RWPE1 (cell line): ENCODE data around the gene CSK.
A peak's percentile ranks its signal among the peaks of the same experiment; 100 is the strongest.

Source experiments
- CTCF ChIA-PET: fragments of 350-600 bp; sonication (Branson Sonifier 250); formaldehyde crosslinking; extraction: SDS; loops from one replicate; lab custom pipeline; 2021; lab: Yijun Ruan, JAX
- POLR2A ChIA-PET: fragments of 400-600 bp; formaldehyde crosslinking; extraction: SDS; loops from one replicate; lab custom pipeline; 2020; ENCODE audit warnings: antibody characterized with exemption; ENCODE audit not compliant: low non-redundant PET; lab: Yijun Ruan, JAX
- DNase-seq: peaks from one replicate; pipeline ENCODE4 v3.0.0; 2012; ENCODE audit warnings: low spot score
- H3K27ac ChIP-seq: fragments of 450-650 bp; 2 replicates; pipeline ENCODE4 v1.5.1; 2017
- TF ChIP-seq, protein P1 (sequence below): fragments of 450-650 bp; conservative IDR thresholded peaks from 2 replicates; pipeline ENCODE4 v1.5.1; 2017; ENCODE audit warnings: low read depth, mild to moderate bottlenecking

CSK gene

DNA sequence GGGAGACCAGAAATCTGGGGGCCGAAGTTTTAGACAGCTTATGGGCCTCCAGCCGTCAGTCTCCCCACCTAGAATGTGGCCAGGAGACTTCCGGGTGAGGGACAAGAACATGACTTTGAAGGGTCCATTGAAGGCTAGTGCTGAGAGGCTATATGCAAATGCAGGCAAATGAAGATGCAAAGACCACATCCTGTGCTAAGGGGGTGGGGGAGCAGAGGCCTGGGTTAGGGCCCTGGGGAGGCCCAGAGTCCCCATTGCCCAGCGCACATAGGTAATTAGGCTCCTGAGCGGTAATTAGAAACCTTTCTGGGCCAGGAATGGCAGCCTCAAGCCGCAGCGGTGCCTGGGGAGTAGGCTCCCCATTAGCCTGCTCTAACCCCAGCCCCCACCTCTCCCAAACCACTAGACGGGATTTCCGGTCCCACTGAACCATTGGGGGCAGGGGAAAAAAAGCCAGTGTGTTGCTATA, 6.8 kb downstream of the CSK start:
- TF ChIP-seq, protein P1, sequence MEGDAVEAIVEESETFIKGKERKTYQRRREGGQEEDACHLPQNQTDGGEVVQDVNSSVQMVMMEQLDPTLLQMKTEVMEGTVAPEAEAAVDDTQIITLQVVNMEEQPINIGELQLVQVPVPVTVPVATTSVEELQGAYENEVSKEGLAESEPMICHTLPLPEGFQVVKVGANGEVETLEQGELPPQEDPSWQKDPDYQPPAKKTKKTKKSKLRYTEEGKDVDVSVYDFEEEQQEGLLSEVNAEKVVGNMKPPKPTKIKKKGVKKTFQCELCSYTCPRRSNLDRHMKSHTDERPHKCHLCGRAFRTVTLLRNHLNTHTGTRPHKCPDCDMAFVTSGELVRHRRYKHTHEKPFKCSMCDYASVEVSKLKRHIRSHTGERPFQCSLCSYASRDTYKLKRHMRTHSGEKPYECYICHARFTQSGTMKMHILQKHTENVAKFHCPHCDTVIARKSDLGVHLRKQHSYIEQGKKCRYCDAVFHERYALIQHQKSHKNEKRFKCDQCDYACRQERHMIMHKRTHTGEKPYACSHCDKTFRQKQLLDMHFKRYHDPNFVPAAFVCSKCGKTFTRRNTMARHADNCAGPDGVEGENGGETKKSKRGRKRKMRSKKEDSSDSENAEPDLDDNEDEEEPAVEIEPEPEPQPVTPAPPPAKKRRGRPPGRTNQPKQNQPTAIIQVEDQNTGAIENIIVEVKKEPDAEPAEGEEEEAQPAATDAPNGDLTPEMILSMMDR = no peak
- DNase-seq = no peak
- ChIA-PET POLR2A (no interaction called here), CTCF (interaction anchor here (0.6 to 1.4 kb wide), 6 partner anchors 11 to 723 kb away, joined by 3 to 4 read pairs (median 3); no protein-coding TSS in a partner anchor)
- peak overlapping the region; percentile 63 for H3K27ac ChIP-seq

DNA sequence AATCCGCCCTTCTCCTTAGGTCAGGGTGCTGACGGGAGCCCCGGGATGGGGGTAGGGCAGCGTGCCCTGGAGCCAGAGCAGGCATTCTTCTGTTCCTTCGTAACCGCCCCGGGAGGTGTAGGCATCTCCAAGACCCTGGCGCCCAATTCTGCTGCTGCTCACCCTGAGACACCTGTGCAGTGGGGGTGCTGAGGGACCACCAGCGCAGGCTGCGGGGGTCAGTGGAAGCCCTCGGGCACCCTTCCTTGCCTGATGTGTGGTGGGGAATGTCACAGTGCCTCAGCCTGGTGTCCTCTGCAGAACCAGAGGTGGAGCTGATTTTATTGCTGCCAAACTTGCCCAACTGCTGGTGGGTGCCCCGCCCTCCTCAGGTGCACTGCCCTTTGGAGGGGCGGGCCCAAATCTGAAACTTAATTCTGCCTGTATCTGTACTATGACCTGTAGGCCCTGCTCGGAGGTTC, 7.3 kb downstream of the CSK start:
- DNase-seq = no peak
- POLR2A ChIA-PET = interaction anchor here (0.5 kb wide), 1 partner anchor 26 kb away, joined by 3 read pairs; no protein-coding TSS in a partner anchor
- CTCF ChIA-PET = interaction anchor here (1.0 to 1.4 kb wide), 4 partner anchors 10 to 157 kb away, joined by 3 to 4 read pairs (median 3); no protein-coding TSS in a partner anchor
- H3K27ac ChIP-seq = peak overlapping the region; percentile 63
- TF ChIP-seq, protein P1 = no peak

DNA sequence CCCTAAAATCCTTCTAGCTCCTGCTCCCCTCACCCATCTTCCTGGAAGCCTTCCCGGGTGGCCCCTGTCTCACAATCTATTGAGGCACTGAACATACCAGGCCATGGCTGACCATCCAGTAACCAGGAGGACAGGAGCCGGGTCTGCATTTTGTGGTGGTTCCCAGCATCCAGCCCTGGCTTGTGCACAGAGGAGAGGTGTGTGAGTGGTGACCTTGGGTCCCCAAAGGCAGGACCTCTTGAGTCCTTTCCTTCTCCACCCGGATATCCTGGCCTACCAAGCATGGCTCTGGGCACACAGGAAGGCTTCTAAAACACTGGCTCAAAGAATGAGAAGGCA, 7.8 kb downstream of the CSK start:
- CTCF ChIA-PET = interaction anchor here (0.6 to 1.4 kb wide), 5 partner anchors 10 to 158 kb away, joined by 3 to 5 read pairs (median 3); no protein-coding TSS in a partner anchor

DNA sequence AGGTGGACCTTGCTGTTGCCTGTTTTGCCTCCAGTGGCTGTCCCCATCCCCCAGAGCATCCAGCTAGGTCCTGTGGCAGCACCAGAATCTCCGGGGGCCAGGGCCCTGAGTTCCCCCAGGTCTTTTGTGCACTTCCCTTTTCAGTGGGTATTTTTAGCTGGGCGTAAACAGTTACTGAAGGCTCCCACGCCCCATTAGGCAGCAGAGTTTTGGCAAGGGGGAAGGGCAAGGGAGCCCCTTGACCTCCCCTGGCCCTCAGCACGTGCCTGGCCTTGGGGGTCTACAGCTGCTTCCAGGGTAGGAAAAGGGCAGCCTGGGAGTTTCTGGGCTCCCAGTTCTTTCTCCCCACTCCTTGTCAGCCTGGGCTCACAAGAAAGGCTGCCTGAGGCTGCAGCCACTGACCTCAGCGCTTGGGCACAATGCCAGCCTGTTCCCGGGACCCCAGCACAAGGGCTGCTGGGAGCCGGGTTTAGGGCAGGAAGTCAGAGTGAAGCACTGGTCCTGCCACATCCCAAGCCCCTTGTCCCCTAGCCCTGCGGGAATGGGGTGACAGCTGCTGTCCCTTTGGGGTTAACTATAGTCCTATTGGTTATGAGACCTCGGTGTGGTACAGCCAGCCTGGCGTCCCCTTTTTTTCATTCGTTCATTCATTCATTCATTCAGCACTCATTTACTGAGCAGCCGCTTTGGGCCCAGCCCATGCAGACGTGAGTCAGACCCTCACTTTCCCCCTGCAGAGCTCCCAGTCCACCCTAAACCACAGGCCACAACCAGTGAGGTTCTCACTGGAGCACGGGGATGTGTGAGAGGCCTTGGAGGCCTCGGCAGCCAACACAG, 8.4 kb downstream of the CSK start:
- ChIA-PET CTCF (interaction anchor here (0.6 to 1.4 kb wide), 5 partner anchors 9 to 159 kb away, joined by 3 to 5 read pairs (median 3); no protein-coding TSS in a partner anchor), POLR2A (no interaction called here)
- peak overlapping the region; percentile 63 for H3K27ac ChIP-seq
- TF ChIP-seq, protein P1 = no peak
- DNase-seq = no peak

More for the DNA sequence above, 7.8 kb downstream of the CSK start:
- TF ChIP-seq, protein P1 = no peak
- DNase-seq = no peak
- POLR2A ChIA-PET = interaction anchor here (0.5 kb wide), 1 partner anchor 27 kb away, joined by 3 read pairs; no protein-coding TSS in a partner anchor
- H3K27ac ChIP-seq = peak overlapping the region; percentile 63

DNA sequence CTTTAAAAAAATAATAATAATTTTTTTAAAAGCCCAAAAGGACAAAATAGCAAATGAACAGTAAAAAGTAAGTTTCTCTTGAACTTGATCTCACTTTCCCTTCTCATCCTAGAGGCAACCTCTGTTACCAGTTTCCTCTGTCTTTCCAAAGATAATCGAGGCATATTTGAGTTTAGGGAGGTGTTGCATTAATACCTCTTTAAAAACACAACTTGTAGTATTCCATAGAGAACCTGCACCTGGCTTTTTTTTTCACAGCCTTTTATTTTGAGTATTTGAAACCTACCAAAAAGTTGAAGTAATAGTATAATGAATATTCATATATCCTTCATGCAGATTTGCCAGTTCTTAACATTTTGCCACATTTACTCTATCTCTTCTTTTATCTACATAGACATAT, 9.1 kb downstream of the CSK start:
- CTCF ChIA-PET = interaction anchor here (0.7 to 0.8 kb wide), 2 partner anchors 9 to 160 kb away, joined by 3 read pairs; no protein-coding TSS in a partner anchor
- POLR2A ChIA-PET = no interaction called here
- TF ChIP-seq, protein P1 = no peak
- DNase-seq = no peak
- peak overlapping the region; percentile 63 for H3K27ac ChIP-seq

DNA sequence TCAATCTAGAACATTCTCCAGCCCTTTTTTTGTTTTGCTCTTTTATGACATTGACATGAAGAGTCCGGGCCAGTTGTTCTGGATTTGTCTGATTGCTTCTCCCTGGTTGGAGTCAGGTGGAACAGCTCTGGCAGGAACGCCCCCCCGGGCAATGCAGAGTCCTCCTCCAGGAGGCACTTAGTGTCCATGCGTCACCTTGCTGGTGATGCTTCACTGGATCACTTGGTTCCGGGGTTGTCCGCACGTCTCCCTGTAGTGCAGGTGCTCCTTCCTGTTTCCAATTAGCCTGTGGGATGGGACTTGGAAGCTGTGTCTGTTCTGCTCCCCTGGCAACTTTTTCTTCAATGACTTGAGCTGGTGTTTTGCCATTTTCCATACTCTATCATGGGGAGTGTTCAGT, 9.8 kb downstream of the CSK start:
- peak overlapping the region; percentile 11; the same call in 1 of the 2 replicates for H3K27ac ChIP-seq
- TF ChIP-seq, protein P1 = no peak
- no peak for DNase-seq
- ChIA-PET CTCF (interaction anchor here (0.5 to 1.2 kb wide), 3 partner anchors 21 to 160 kb away, joined by 3 to 4 read pairs (median 3); no protein-coding TSS in a partner anchor), POLR2A (no interaction called here)
